Osteocyte (in vitro differentiated cells): ENCODE measurements around the gene CRYL1. TPM values are rescaled to one million over a fixed set of nuclear protein-coding genes. Genes with fewer than 3 reads are reported as not detected.
A peak's percentile ranks its signal among the peaks of the same experiment; 100 is the strongest.

Source experiments
- DNase-seq: peaks from one replicate; pipeline ENCODE4 v3.0.0; 2021; ENCODE audit warnings: mixed read lengths; ENCODE audit not compliant: unreplicated experiment; ENCODE audit errors: extremely low spot score
- H3K27ac Mint-ChIP-seq: one replicate; pipeline ENCODE4 v1.8.0; 2021; ENCODE audit warnings: mild to moderate bottlenecking, mixed read lengths; ENCODE audit not compliant: unreplicated experiment
- H3K27me3 Mint-ChIP-seq: one replicate; pipeline ENCODE4 v1.8.0; 2021; ENCODE audit warnings: mixed read lengths; ENCODE audit not compliant: unreplicated experiment
- H3K36me3 Mint-ChIP-seq: one replicate; pipeline ENCODE4 v1.8.0; 2021; ENCODE audit warnings: mixed read lengths; ENCODE audit not compliant: unreplicated experiment
- H3K4me1 Mint-ChIP-seq: one replicate; pipeline ENCODE4 v1.8.0; 2021; ENCODE audit warnings: mixed read lengths; ENCODE audit not compliant: unreplicated experiment
- H3K4me3 Mint-ChIP-seq: one replicate; pipeline ENCODE4 v1.8.0; 2021; ENCODE audit warnings: mild to moderate bottlenecking, moderate library complexity, mixed read lengths; ENCODE audit not compliant: unreplicated experiment
- H3K9me3 Mint-ChIP-seq: one replicate; pipeline ENCODE4 v1.8.0; 2021; ENCODE audit warnings: mixed read lengths; ENCODE audit not compliant: unreplicated experiment
- long read RNA-seq: library from polyadenylated mRNA; unstranded; transcript quantifications from one replicate; pipeline ENCODE4 v2.0.0, GENCODE V29; 2021
- total RNA-seq: library from RNA; stranded (reverse); gene quantifications from 2 replicates; pipeline ENCODE4 v1.2.1, GENCODE V29; 2021
- TF ChIP-seq, protein P1 (sequence below): fragments of 200-600 bp; sonication (generic); IDR thresholded peaks from 2 replicates; pipeline ENCODE4 v1.5.0; 2021; ENCODE audit warnings: antibody characterized with exemption, mild to moderate bottlenecking, moderate library complexity

Gene CRYL1, protein sequence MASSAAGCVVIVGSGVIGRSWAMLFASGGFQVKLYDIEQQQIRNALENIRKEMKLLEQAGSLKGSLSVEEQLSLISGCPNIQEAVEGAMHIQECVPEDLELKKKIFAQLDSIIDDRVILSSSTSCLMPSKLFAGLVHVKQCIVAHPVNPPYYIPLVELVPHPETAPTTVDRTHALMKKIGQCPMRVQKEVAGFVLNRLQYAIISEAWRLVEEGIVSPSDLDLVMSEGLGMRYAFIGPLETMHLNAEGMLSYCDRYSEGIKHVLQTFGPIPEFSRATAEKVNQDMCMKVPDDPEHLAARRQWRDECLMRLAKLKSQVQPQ
- 19.4 and 22.5 TPM in 2 replicates for total RNA-seq
- long read RNA-seq, transcript CRYL1-209 (7 exons, 1,331 nt): minor isoform, 14 of 160 reads
- long read RNA-seq, transcript CRYL1-201 (8 exons, 1,485 nt): major isoform, 141 of 160 reads
- long read RNA-seq, partial matches to known transcripts: 2 of 160 reads
- long read RNA-seq, other reads (novel, unspliced or antisense): 3 of 160 reads

DNA sequence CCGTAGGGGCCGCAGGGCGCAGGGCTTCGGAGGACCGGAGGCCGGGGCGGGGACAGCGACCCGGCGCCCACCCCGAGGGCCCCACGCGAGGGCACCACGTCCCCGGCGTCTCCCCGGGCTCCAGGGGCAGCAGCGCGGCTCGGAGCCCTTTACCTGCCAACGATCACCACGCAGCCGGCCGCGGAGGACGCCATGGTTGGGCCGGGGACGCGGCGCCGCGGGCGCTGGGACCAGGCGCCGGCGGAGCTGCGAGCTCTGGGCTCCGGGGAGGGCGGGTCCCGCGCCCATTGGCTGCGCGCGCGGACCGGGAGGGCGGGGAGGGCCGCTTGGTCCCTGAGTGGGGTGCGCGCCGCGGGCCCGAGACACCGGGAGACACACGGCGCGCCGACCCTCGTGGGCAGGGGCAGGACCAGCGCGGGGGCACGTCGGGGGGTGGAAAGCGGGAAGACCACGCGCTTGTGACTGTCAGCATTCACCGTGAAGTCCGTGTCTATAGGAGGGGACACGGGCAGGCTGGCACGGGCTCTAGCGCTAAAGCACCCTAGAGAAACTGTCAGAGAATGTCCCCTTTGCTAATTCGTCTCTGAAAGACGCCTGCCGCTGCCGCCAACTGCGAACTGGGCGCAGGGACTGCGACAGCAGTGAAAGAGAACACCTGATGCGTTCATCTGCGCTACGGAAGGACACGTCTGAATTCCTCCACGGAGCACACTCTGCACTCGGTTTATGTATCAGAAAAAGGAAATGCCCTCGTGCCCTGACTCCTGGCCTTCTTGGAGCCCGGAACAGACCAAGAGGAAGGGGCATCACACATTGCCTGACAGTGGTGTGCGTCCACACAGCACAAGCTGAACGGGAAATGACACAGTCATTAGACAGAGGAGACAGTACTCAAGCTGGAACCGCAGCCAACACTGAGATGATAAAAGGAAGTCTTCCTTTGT is at the start of gene CRYL1:
Gene CRYL1, minus strand, starts transcription at position 257 of the 944 bp plus-strand sequence. Its CDS starts 63 bp downstream, at position 194.
- TF ChIP-seq, protein P1, sequence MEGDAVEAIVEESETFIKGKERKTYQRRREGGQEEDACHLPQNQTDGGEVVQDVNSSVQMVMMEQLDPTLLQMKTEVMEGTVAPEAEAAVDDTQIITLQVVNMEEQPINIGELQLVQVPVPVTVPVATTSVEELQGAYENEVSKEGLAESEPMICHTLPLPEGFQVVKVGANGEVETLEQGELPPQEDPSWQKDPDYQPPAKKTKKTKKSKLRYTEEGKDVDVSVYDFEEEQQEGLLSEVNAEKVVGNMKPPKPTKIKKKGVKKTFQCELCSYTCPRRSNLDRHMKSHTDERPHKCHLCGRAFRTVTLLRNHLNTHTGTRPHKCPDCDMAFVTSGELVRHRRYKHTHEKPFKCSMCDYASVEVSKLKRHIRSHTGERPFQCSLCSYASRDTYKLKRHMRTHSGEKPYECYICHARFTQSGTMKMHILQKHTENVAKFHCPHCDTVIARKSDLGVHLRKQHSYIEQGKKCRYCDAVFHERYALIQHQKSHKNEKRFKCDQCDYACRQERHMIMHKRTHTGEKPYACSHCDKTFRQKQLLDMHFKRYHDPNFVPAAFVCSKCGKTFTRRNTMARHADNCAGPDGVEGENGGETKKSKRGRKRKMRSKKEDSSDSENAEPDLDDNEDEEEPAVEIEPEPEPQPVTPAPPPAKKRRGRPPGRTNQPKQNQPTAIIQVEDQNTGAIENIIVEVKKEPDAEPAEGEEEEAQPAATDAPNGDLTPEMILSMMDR: no peak
- H3K4me1 Mint-ChIP-seq: peaks cover 12% of the 10 kb centered on the region
- H3K27ac Mint-ChIP-seq: peak within 1 kb of the TSS; percentile 61
- DNase-seq: no peak
- H3K36me3 Mint-ChIP-seq: no peaks in the 10 kb centered on the region
- H3K4me3 Mint-ChIP-seq: peak within 1 kb of the TSS; percentile 79
- H3K9me3 Mint-ChIP-seq: no peaks in the 10 kb centered on the region
- H3K27me3 Mint-ChIP-seq: no peaks in the 10 kb centered on the region

DNA sequence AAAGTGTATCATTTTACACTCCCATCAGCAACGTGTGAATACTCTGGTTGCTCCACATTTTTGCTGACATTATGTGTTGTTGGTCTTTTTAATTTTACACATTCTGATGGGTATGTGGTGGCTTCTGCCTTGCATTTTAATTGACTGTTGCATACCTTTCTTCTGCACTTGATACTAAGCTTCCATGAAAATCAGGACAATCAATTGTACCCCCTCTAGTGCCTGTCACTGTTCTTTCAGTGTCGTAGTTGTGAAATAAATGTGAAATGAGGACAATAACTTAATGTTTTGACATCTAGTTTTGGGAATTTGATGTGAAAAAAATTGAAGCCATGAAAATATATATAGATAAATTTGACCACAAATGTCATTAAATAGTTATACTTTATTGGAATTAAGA is 48.0 kb upstream of the CRYL1 start:
- TF ChIP-seq, protein P1: no peak
- no peak for DNase-seq
- Mint-ChIP-seq H3K27ac (no peak overlapping the region), H3K27me3 (no peaks in the 10 kb centered on the region), H3K36me3 (peaks cover 36% of the 10 kb centered on the region), H3K4me1 (peaks cover 3% of the 10 kb centered on the region), H3K4me3 (no peak overlapping the region), H3K9me3 (peaks cover 23% of the 10 kb centered on the region)

DNA sequence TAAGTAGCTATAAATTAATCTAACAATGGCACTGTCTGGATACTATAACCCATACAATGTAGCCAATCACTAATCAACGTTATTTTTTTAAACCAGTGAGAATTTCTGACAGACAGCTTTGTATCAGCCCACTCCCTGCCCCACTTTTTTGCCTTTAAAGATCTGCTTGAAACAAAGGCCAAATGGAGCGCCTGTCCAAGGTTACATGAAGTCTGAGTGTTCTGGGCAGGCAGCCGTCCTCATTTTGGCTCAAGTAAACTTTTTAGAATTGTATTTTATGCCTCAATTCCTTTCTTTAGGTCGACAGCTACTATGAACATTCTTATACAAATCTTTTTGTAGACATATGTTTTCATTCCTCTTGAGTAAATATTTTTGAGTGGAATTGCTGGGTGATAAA is 47.5 kb upstream of the CRYL1 start:
- Mint-ChIP-seq H3K9me3 (peaks cover 23% of the 10 kb centered on the region), H3K4me3 (no peak overlapping the region), H3K4me1 (peaks cover 4% of the 10 kb centered on the region), H3K27me3 (no peaks in the 10 kb centered on the region), H3K27ac (no peak overlapping the region), H3K36me3 (peaks cover 35% of the 10 kb centered on the region)
- no peak for DNase-seq
- TF ChIP-seq, protein P1: no peak

DNA sequence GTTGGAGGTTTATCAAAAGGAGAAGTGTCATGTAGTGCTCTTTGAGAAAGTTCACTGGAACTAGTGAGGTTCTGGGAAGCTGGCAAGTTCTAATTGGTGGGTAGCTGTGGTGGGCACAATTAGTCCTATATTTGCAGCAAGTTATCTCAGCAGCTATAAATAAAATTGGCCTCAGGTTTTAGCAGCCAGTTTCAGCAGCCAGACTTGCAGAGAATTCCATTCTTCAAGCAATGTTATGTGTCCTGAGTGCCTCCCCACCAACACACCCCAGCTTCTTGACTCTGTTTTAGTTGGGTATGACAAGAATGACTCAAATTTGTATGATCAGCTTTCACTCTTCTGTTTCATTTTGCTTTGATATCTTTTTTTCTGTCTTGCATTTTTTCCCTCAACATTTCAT is 46.0 kb upstream of the CRYL1 start:
- TF ChIP-seq, protein P1: no peak
- no peak for DNase-seq
- H3K36me3 Mint-ChIP-seq: peaks cover 24% of the 10 kb centered on the region
- peaks cover 11% of the 10 kb centered on the region for H3K9me3 Mint-ChIP-seq
- peaks cover 10% of the 10 kb centered on the region for H3K4me1 Mint-ChIP-seq
- H3K4me3 Mint-ChIP-seq: no peak overlapping the region
- H3K27me3 Mint-ChIP-seq: no peaks in the 10 kb centered on the region
- H3K27ac Mint-ChIP-seq: no peak overlapping the region
